K562 (cell line): ENCODE data around the gene HHIPL2.
A peak's percentile ranks its signal among the peaks of the same experiment; 100 is the strongest.
"Not testable (repeated sequence)": the region's sequence is repeated elsewhere in the genome, so short reads cannot be mapped to it uniquely, and the experiment has no call there.

Experiments
- EP300 ChIP-seq: IDR thresholded peaks from 2 replicates; pipeline ENCODE4 v1.6.1; 2012; ENCODE audit warnings: low read length, improper control_type of control experiment
- KDM2B ChIP-seq: fragments of 250-450 bp; sonication (Bioruptor Pico); IDR thresholded peaks from 2 replicates; pipeline ENCODE4 v1.8.0; 2021; ENCODE audit warnings: mild to moderate bottlenecking, moderate library complexity
- MCM2 ChIP-seq: fragments of 450-650 bp; IDR thresholded peaks from 2 replicates; pipeline ENCODE4 v1.6.1; 2017; ENCODE audit warnings: low read depth, mild to moderate bottlenecking
- MYBL2 ChIP-seq, 2 experiments: fragments of 450-650 bp in 1 of 2; sonication (generic) in 1 of 2; formaldehyde crosslinking in 1 of 2; IDR thresholded peaks; 2 replicates each; pipeline versions ENCODE4 v1.6.1 to v1.8.1; 2017 to 2022; ENCODE audit warnings: borderline replicate concordance in 1 of 2, inconsistent platforms in 1 of 2, low read depth in 1 of 2, mild to moderate bottlenecking in 1 of 2, missing genetic modification reagents in 1 of 2, moderate library complexity in 1 of 2
- PML ChIP-seq: IDR thresholded peaks from 2 replicates; pipeline ENCODE4 v1.6.1; 2012; ENCODE audit warnings: low read length, inconsistent platforms
- POLR2A ChIP-seq: fragments of 450-650 bp; conservative IDR thresholded peaks from 2 replicates; pipeline ENCODE4 v1.6.1; 2016
- POU5F1 ChIP-seq: fragments of 150-350 bp; IDR thresholded peaks from 2 replicates; pipeline ENCODE4 v1.6.1; 2014; ENCODE audit warnings: borderline replicate concordance, low read length, low read depth, mild to moderate bottlenecking; ENCODE audit not compliant: partially characterized antibody
- TF ChIP-seq, protein P1 (sequence below): IDR thresholded peaks from 2 replicates; pipeline ENCODE4 v1.6.1; 2012; ENCODE audit warnings: low read depth, low read length, improper control_type of control experiment, borderline replicate concordance
- TF ChIP-seq, protein P2 (sequence below), 2 experiments: fragments of 450-650 bp; conservative IDR thresholded peaks; 2 replicates each; pipeline ENCODE4 v1.6.1; 2017; ENCODE audit warnings: mild to moderate bottlenecking in 2 of 2, moderate library complexity in 2 of 2
- TF ChIP-seq, protein P3 (sequence below), 3 experiments: IDR thresholded peaks in 2 of 3; conservative IDR thresholded peaks in 1 of 3; 2 replicates each; pipeline ENCODE4 v1.5.1; 2011 to 2012; ENCODE audit warnings: low read length in 3 of 3, mild to moderate bottlenecking in 3 of 3, control low read depth in 2 of 3, improper control_type of control experiment in 1 of 3, inconsistent platforms in 1 of 3, low read depth in 1 of 3, mixed read lengths in 1 of 3, moderate library complexity in 1 of 3; ENCODE audit not compliant: insufficient read depth in 2 of 3
- TF ChIP-seq, protein P4 (sequence below), 3 experiments: fragments of 200-800 bp in 1 of 3; fragments of 250-450 bp in 1 of 3; fragments of 450-650 bp in 1 of 3; sonication (Bioruptor Pico) in 1 of 3; sonication (Bioruptor generic) in 1 of 3; formaldehyde crosslinking in 1 of 3; IDR thresholded peaks; 2 replicates each; pipeline versions ENCODE4 v1.6.1 to v1.8.0; 2016 to 2022; ENCODE audit warnings: mild to moderate bottlenecking in 2 of 3, missing genetic modification characterization in 2 of 3, missing compliant biosample characterization in 1 of 3, moderate library complexity in 1 of 3
- TF ChIP-seq, protein P5 (sequence below): sonication (generic); formaldehyde crosslinking; IDR thresholded peaks from 2 replicates; pipeline ENCODE4 v1.8.1; 2023; ENCODE audit warnings: missing genetic modification reagents, mild to moderate bottlenecking, borderline replicate concordance

DNA sequence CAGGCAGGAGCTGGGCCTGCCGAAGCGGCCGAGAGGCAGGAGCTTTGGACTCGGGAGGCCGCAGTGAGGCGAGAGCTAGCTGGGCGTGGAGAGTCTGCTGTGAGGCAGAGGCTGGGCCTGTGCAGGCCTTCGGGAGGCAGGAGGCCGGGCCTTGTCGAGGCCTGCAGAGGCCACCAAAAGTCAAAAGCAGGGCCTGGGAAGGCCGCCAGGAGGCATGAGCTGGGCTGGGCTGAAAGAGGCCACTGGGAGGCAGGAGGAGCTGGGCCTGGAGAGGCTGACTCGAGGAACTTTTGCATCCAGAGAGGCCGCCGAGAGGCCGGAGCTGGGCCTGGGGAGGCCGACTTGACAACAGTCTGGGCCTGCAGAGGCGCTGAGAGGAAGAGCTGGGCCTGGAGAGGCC is 74.2 kb downstream of the HHIPL2 start:
- TF ChIP-seq, protein P1, sequence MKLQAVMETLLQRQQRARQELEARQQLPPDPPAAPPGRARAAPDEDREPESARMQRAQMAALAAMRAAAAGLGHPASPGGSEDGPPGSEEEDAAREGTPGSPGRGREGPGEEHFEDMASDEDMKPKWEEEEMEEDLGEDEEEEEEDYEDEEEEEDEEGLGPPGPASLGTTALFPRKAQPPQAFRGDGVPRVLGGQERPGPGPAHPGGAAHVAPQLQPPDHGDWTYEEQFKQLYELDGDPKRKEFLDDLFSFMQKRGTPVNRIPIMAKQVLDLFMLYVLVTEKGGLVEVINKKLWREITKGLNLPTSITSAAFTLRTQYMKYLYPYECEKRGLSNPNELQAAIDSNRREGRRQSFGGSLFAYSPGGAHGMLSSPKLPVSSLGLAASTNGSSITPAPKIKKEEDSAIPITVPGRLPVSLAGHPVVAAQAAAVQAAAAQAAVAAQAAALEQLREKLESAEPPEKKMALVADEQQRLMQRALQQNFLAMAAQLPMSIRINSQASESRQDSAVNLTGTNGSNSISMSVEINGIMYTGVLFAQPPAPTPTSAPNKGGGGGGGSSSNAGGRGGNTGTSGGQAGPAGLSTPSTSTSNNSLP, result not testable (repeated sequence)
- not testable (repeated sequence) for TF ChIP-seq POLR2A; KDM2B (CRISPR knock-in tag); PML; MYBL2 (IDR thresholded peaks at IDR 0.05; ENCODE audit: low read depth); MYBL2 (CRISPR knock-in tag; IDR thresholded peaks at IDR 0.05; ENCODE audit: borderline replicate concordance); EP300; MCM2; POU5F1
- TF ChIP-seq, protein P2, sequence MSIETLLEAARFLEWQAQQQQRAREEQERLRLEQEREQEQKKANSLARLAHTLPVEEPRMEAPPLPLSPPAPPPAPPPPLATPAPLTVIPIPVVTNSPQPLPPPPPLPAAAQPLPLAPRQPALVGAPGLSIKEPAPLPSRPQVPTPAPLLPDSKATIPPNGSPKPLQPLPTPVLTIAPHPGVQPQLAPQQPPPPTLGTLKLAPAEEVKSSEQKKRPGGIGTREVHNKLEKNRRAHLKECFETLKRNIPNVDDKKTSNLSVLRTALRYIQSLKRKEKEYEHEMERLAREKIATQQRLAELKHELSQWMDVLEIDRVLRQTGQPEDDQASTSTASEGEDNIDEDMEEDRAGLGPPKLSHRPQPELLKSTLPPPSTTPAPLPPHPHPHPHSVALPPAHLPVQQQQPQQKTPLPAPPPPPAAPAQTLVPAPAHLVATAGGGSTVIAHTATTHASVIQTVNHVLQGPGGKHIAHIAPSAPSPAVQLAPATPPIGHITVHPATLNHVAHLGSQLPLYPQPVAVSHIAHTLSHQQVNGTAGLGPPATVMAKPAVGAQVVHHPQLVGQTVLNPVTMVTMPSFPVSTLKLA (conservative IDR thresholded peaks at IDR 0.05), result not testable (repeated sequence)
- TF ChIP-seq, protein P3, sequence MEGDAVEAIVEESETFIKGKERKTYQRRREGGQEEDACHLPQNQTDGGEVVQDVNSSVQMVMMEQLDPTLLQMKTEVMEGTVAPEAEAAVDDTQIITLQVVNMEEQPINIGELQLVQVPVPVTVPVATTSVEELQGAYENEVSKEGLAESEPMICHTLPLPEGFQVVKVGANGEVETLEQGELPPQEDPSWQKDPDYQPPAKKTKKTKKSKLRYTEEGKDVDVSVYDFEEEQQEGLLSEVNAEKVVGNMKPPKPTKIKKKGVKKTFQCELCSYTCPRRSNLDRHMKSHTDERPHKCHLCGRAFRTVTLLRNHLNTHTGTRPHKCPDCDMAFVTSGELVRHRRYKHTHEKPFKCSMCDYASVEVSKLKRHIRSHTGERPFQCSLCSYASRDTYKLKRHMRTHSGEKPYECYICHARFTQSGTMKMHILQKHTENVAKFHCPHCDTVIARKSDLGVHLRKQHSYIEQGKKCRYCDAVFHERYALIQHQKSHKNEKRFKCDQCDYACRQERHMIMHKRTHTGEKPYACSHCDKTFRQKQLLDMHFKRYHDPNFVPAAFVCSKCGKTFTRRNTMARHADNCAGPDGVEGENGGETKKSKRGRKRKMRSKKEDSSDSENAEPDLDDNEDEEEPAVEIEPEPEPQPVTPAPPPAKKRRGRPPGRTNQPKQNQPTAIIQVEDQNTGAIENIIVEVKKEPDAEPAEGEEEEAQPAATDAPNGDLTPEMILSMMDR (IDR thresholded peaks at IDR 0.05 in 2 of 3, conservative IDR thresholded peaks at IDR 0.05 in 1 of 3; ENCODE audit: insufficient read depth in 2 of 3, low read depth in 1 of 3, low read length in 3 of 3), result peak in 1 of 3 experiments; percentile 38; a peak in 1 of 6 replicates
- TF ChIP-seq, protein P4, sequence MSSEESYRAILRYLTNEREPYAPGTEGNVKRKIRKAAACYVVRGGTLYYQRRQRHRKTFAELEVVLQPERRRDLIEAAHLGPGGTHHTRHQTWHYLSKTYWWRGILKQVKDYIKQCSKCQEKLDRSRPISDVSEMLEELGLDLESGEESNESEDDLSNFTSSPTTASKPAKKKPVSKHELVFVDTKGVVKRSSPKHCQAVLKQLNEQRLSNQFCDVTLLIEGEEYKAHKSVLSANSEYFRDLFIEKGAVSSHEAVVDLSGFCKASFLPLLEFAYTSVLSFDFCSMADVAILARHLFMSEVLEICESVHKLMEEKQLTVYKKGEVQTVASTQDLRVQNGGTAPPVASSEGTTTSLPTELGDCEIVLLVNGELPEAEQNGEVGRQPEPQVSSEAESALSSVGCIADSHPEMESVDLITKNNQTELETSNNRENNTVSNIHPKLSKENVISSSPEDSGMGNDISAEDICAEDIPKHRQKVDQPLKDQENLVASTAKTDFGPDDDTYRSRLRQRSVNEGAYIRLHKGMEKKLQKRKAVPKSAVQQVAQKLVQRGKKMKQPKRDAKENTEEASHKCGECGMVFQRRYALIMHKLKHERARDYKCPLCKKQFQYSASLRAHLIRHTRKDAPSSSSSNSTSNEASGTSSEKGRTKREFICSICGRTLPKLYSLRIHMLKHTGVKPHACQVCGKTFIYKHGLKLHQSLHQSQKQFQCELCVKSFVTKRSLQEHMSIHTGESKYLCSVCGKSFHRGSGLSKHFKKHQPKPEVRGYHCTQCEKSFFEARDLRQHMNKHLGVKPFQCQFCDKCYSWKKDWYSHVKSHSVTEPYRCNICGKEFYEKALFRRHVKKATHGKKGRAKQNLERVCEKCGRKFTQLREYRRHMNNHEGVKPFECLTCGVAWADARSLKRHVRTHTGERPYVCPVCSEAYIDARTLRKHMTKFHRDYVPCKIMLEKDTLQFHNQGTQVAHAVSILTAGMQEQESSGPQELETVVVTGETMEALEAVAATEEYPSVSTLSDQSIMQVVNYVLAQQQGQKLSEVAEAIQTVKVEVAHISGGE (CRISPR knock-in tag; IDR thresholded peaks at IDR 0.05), result not testable (repeated sequence)
- TF ChIP-seq, protein P5, sequence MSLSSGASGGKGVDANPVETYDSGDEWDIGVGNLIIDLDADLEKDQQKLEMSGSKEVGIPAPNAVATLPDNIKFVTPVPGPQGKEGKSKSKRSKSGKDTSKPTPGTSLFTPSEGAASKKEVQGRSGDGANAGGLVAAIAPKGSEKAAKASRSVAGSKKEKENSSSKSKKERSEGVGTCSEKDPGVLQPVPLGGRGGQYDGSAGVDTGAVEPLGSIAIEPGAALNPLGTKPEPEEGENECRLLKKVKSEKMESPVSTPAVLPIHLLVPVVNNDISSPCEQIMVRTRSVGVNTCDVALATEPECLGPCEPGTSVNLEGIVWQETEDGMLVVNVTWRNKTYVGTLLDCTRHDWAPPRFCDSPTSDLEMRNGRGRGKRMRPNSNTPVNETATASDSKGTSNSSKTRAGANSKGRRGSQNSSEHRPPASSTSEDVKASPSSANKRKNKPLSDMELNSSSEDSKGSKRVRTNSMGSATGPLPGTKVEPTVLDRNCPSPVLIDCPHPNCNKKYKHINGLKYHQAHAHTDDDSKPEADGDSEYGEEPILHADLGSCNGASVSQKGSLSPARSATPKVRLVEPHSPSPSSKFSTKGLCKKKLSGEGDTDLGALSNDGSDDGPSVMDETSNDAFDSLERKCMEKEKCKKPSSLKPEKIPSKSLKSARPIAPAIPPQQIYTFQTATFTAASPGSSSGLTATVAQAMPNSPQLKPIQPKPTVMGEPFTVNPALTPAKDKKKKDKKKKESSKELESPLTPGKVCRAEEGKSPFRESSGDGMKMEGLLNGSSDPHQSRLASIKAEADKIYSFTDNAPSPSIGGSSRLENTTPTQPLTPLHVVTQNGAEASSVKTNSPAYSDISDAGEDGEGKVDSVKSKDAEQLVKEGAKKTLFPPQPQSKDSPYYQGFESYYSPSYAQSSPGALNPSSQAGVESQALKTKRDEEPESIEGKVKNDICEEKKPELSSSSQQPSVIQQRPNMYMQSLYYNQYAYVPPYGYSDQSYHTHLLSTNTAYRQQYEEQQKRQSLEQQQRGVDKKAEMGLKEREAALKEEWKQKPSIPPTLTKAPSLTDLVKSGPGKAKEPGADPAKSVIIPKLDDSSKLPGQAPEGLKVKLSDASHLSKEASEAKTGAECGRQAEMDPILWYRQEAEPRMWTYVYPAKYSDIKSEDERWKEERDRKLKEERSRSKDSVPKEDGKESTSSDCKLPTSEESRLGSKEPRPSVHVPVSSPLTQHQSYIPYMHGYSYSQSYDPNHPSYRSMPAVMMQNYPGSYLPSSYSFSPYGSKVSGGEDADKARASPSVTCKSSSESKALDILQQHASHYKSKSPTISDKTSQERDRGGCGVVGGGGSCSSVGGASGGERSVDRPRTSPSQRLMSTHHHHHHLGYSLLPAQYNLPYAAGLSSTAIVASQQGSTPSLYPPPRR, result not testable (repeated sequence)
